Measurements from ENCODE around the gene SOD2. TPM values are rescaled to one million over a fixed set of nuclear protein-coding genes. Genes with fewer than 3 reads are reported as not detected.

SOD2 gene
- total and polyA plus RNA-seq, 4 donors, result 143 to 952 (median 507) TPM

- Histone ChIP-seq H3K9me3 (ENCODE audit: control insufficient read depth in 4 of 4, low read length in 3 of 4) (no peaks in the 10 kb centered on the region), H3K36me3 (ENCODE audit: control insufficient read depth in 4 of 4, insufficient read depth in 3 of 4, low read depth in 1 of 4, low read length in 3 of 4) (peaks cover 0 to 2% (median 0%) of the 10 kb centered on the region in 4 donors), H3K27me3 (ENCODE audit: control insufficient read depth in 4 of 4, insufficient read depth in 4 of 4, low read length in 3 of 4) (no peaks in the 10 kb centered on the region), H3K4me3 (ENCODE audit: low read depth in 1 of 3, low read length in 3 of 3) (no peak overlapping the region), H3K27ac (ENCODE audit: low read depth in 1 of 2, low read length in 2 of 2) (no peak overlapping the region), H3K9ac (ENCODE audit: low read depth in 1 of 2, low read length in 2 of 2) (no peak overlapping the region), H3K4me1 (ENCODE audit: control insufficient read depth in 4 of 4, insufficient read depth in 4 of 4, low read length in 3 of 4) (no peaks in the 10 kb centered on the region)
- no peak for DNase-seq (ENCODE audit: low spot score)
- 89% methylated on average over 4 of the region's 4 CpGs for WGBS
- TF ChIP-seq RAD21 (IDR thresholded peaks at IDR 0.05), result no peak
- TF ChIP-seq ZBTB33 (IDR thresholded peaks at IDR 0.05), result no peak
- no peak for TF ChIP-seq TAF1 (conservative IDR thresholded peaks at IDR 0.05)
- TF ChIP-seq NR2F2 (IDR thresholded peaks at IDR 0.05), result no peak
- no peak for TF ChIP-seq REST (IDR thresholded peaks at IDR 0.05)
- TF ChIP-seq CTCF (IDR thresholded peaks at IDR 0.05; ENCODE audit: low read depth, low read length, missing input control), result no peak
These were observed 47.4 kb downstream of the SOD2 start for GRCh38 chr6:159645640-159646039.

Small RNA genes within 50 kb of the gene (small RNA-seq; reads per million reads assigned to genes)
- not detected for gene RNU4ATAC18P

Other genes with a start within 250 kb of the SOD2 start
- 10 to 100 TPM; 34.9 to 43.8 TPM for gene WTAP, start 34.3 kb upstream of the SOD2 start, total RNA-seq
- gene WTAP, start 34.3 kb upstream of the SOD2 start, polyA plus RNA-seq, result 10 to 100 TPM; 21.0 to 38.0 TPM
- gene ACAT2, start 68.8 kb upstream of the SOD2 start, total RNA-seq, result 10 to 100 TPM; 89.9 to 98.4 TPM
- gene ACAT2, start 68.8 kb upstream of the SOD2 start, polyA plus RNA-seq, result 100 to 1,000 TPM in 1 of 2 donors, 10 to 100 TPM in 1; 68.2 to 116 TPM
- gene TCP1, start 96.4 kb upstream of the SOD2 start, total RNA-seq, result 100 to 1,000 TPM; 124 to 155 TPM
- gene TCP1, start 96.4 kb upstream of the SOD2 start, polyA plus RNA-seq, result 10 to 100 TPM; 59.5 to 64.1 TPM
- 10 to 100 TPM; 32.5 to 47.9 TPM for gene MRPL18, start 97.2 kb upstream of the SOD2 start, total RNA-seq
- 10 to 100 TPM; 36.0 to 61.9 TPM for gene MRPL18, start 97.2 kb upstream of the SOD2 start, polyA plus RNA-seq
- under 1 TPM in 1 of 2 donors, not detected in 1; 0.08 TPM for gene PNLDC1, start 107.0 kb upstream of the SOD2 start, total RNA-seq
- gene PNLDC1, start 107.0 kb upstream of the SOD2 start, polyA plus RNA-seq, result 1 to 10 TPM in 1 of 2 donors, under 1 TPM in 1; 0.58 to 3.1 TPM
- gene MAS1, start 197.7 kb upstream of the SOD2 start, total RNA-seq, result under 1 TPM in 1 of 2 donors, not detected in 1; under 0.01 TPM
- not detected for gene MAS1, start 197.7 kb upstream of the SOD2 start, polyA plus RNA-seq